ENCODE results near the gene EFCAB8.

EFCAB8 gene

GRCh38 chr20:32858701-32859372 is at the start of gene EFCAB8:
Gene EFCAB8 (plus strand): TSS chr20:32858923. CDS start chr20:32863793, 4,870 bp downstream.
- DNase-seq: no peak

- DNase-seq: no peak
Measured at GRCh38 chr20:32809907-32810306, 48.8 kb upstream of the EFCAB8 start.

- DNase-seq: no peak
Measured at GRCh38 chr20:32810941-32811340, 47.8 kb upstream of the EFCAB8 start.

- DNase-seq: no peak
Measured at GRCh38 chr20:32811886-32812285, 46.8 kb upstream of the EFCAB8 start.

GRCh38 chr20:32819992-32820697 is 38.6 kb upstream of the EFCAB8 start:
- DNase-seq: peak; percentile 82 to 92

GRCh38 chr20:32820698-32821377 is 37.9 kb upstream of the EFCAB8 start:
- no peak for DNase-seq

GRCh38 chr20:32822225-32822624 is 36.5 kb upstream of the EFCAB8 start:
- DNase-seq: no peak

GRCh38 chr20:32823078-32823477 is 35.6 kb upstream of the EFCAB8 start:
- DNase-seq: no peak

GRCh38 chr20:32823737-32824588 is 34.8 kb upstream of the EFCAB8 start:
- no peak for DNase-seq

GRCh38 chr20:32828029-32828680 is 30.6 kb upstream of the EFCAB8 start:
- DNase-seq: no peak

- no peak for DNase-seq
Measured at GRCh38 chr20:32829311-32830005, 29.3 kb upstream of the EFCAB8 start.

GRCh38 chr20:32830437-32830836 is 28.3 kb upstream of the EFCAB8 start:
- no peak for DNase-seq

GRCh38 chr20:32831982-32832381 is 26.7 kb upstream of the EFCAB8 start:
- DNase-seq: no peak

- no peak for DNase-seq
Measured at GRCh38 chr20:32832664-32833063, 26.1 kb upstream of the EFCAB8 start.

GRCh38 chr20:32834972-32835371 is 23.8 kb upstream of the EFCAB8 start:
- DNase-seq: no peak

GRCh38 chr20:32837157-32837556 is 21.6 kb upstream of the EFCAB8 start:
- no peak for DNase-seq

- no peak for DNase-seq
Measured at GRCh38 chr20:32839227-32839981, 19.3 kb upstream of the EFCAB8 start.

- no peak for DNase-seq
Measured at GRCh38 chr20:32839982-32840285, 18.8 kb upstream of the EFCAB8 start.

- DNase-seq: no peak
Measured at GRCh38 chr20:32841174-32841573, 17.5 kb upstream of the EFCAB8 start.

- no peak for DNase-seq
Measured at GRCh38 chr20:32841632-32842031, 17.1 kb upstream of the EFCAB8 start.

All from NCI-H1930 (cell line).